Measurements from ENCODE around the gene TMEM17.

DNA sequence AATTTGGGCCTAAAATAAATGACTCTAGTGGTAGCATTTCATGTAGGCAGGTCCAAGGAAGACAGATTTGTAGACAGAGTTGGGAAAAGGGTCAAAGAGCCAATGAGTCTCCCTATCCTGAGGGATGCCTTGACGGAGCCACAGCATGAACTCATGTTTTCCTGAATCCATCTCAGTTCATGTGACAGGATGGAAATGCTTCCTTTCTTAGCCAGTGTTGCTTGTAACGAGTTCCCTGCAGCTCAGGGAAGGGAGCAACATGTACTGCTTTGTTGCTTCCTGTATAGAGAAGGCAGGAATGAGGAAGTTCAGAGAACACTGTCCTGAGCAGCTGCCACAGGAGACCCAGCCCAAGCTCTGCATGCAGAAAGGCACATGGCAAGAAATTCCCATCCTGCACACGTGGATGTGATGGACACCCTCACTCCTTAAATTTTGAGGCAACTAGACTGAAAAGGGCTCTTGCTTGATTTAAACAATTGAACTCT lies 27.9 kb downstream of the TMEM17 start:
- TF ChIP-seq, protein P1, sequence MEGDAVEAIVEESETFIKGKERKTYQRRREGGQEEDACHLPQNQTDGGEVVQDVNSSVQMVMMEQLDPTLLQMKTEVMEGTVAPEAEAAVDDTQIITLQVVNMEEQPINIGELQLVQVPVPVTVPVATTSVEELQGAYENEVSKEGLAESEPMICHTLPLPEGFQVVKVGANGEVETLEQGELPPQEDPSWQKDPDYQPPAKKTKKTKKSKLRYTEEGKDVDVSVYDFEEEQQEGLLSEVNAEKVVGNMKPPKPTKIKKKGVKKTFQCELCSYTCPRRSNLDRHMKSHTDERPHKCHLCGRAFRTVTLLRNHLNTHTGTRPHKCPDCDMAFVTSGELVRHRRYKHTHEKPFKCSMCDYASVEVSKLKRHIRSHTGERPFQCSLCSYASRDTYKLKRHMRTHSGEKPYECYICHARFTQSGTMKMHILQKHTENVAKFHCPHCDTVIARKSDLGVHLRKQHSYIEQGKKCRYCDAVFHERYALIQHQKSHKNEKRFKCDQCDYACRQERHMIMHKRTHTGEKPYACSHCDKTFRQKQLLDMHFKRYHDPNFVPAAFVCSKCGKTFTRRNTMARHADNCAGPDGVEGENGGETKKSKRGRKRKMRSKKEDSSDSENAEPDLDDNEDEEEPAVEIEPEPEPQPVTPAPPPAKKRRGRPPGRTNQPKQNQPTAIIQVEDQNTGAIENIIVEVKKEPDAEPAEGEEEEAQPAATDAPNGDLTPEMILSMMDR (IDR thresholded peaks at IDR 0.05): no peak
- no peak for TF ChIP-seq POLR2A (IDR thresholded peaks at IDR 0.05)

Data from thyroid gland (tissue), 4 donors.